Mucosa of descending colon (tissue), 3 donors: Measurements from ENCODE around the gene IGSF21. TPM values are rescaled to one million over a fixed set of nuclear protein-coding genes. Genes with fewer than 3 reads are reported as not detected.

Experiments
- ATAC-seq: fragments of 200-7000 bp; cut with Tn5 transposase; one replicate; pipeline ENCODE4 v1.9.1; 2020; ENCODE audit warnings: mild to moderate bottlenecking, moderate library complexity
- DNase-seq, 3 donors: peaks; one replicate each; pipeline ENCODE4 v3.0.0-alpha.2; 2020
- H3K36me3 ChIP-seq: fragments of 200-600 bp; one replicate; pipeline ENCODE4 v1.8.0; 2021; ENCODE audit warnings: low read depth, mild to moderate bottlenecking
- H3K4me1 ChIP-seq: fragments of 200-600 bp; one replicate; pipeline ENCODE4 v1.8.0; 2021; ENCODE audit warnings: low read depth, mild to moderate bottlenecking
- H3K4me3 ChIP-seq: fragments of 200-600 bp; one replicate; pipeline ENCODE4 v1.8.0; 2021; ENCODE audit warnings: mild to moderate bottlenecking
- H3K9me3 ChIP-seq: fragments of 200-600 bp; one replicate; pipeline ENCODE4 v1.8.0; 2021; ENCODE audit warnings: mild to moderate bottlenecking
- CTCF ChIP-seq: fragments of 200-600 bp; IDR thresholded peaks from one replicate; pipeline ENCODE4 v1.8.0; 2022; ENCODE audit warnings: antibody characterized with exemption, mild to moderate bottlenecking
- intact Hi-C, 2 donors: fragments of 100-400 bp; cut with DNase I in 1 of 2; cut with micrococcal nuclease in 1 of 2; formaldehyde crosslinking; loops; one replicate each; pipeline versions ENCODE4 v1.11.0 to v1.11.1; 2022; cut with DNase I, micrococcal nuclease
- total RNA-seq, 3 donors: library from RNA; stranded (reverse); fragmentation: NEBNext Ultra II Directional in 2 of 3; extraction: Animal tissue kit (Norgen Biotek cat#: 25700) in 2 of 3; gene quantifications; one replicate each; pipeline versions ENCODE4 v1.2.1 to v1.2.4, GENCODE V29; 2021 to 2023
- donor health status: DM: no; HTN: no; CAD: no; lungs with moderate emphysema.
- donor health status: DM: no; HTN: no; CAD: no.
- donor health status: DM: no; HTN: yes; CAD: no.

The IGSF21 gene
- total RNA-seq, 3 donors from 2014 or later = 0.70 to 1.4 (median 0.96) TPM

- no peak for TF ChIP-seq CTCF
- intact Hi-C loops = no loop called here
- no peaks in the 10 kb centered on the region for H3K9me3 ChIP-seq
- DNase-seq = no peak
- no peak for ATAC-seq
- no peak overlapping the region for H3K4me3 ChIP-seq
- H3K4me1 ChIP-seq = no peaks in the 10 kb centered on the region
- no peaks in the 10 kb centered on the region for H3K36me3 ChIP-seq
Measured at GRCh38 chr1:18198260-18198659, 90.7 kb downstream of the IGSF21 start.

- intact Hi-C loops = no loop called here
- ATAC-seq (no peak), DNase-seq (no peak)
- H3K9me3 ChIP-seq = no peaks in the 10 kb centered on the region
- no peak for TF ChIP-seq CTCF
- no peaks in the 10 kb centered on the region for H3K4me1 ChIP-seq
- H3K4me3 ChIP-seq = no peak overlapping the region
- H3K36me3 ChIP-seq = no peaks in the 10 kb centered on the region
Measured at GRCh38 chr1:18199462-18199861, 91.9 kb downstream of the IGSF21 start.

- H3K36me3 ChIP-seq = no peaks in the 10 kb centered on the region
- intact Hi-C loops = no loop called here
- ATAC-seq (no peak), DNase-seq (peak in 1 of 3 donors; percentile 25)
- TF ChIP-seq CTCF = no peak
- no peak overlapping the region for H3K4me3 ChIP-seq
- H3K9me3 ChIP-seq = no peaks in the 10 kb centered on the region
- no peaks in the 10 kb centered on the region for H3K4me1 ChIP-seq
Measured at GRCh38 chr1:18200136-18200717, 92.6 kb downstream of the IGSF21 start.

GRCh38 chr1:18200918-18201317 lies 93.3 kb downstream of the IGSF21 start:
- H3K4me1 ChIP-seq = no peaks in the 10 kb centered on the region
- no peak overlapping the region for H3K4me3 ChIP-seq
- DNase-seq = no peak
- TF ChIP-seq CTCF = no peak
- intact Hi-C loops = no loop called here
- no peaks in the 10 kb centered on the region for H3K9me3 ChIP-seq
- H3K36me3 ChIP-seq = no peaks in the 10 kb centered on the region
- ATAC-seq = no peak

- H3K36me3 ChIP-seq = no peaks in the 10 kb centered on the region
- H3K9me3 ChIP-seq = no peaks in the 10 kb centered on the region
- no peaks in the 10 kb centered on the region for H3K4me1 ChIP-seq
- no peak overlapping the region for H3K4me3 ChIP-seq
- TF ChIP-seq CTCF = no peak
- DNase-seq (no peak), ATAC-seq (peak; percentile 72)
- intact Hi-C loops = no loop called here
Measured at GRCh38 chr1:18201997-18202719, 94.6 kb downstream of the IGSF21 start.
